ENCODE measurements around the gene FAM13C.

- TF ChIP-seq POLR2A (IDR thresholded peaks at IDR 0.05; ENCODE audit: low read depth, low read length) (no peak), POLR2AphosphoS5 (IDR thresholded peaks at IDR 0.05; ENCODE audit: low read depth, low read length) (no peak)
Observed at GRCh38 chr10:59325116-59325515, 37.2 kb downstream of the FAM13C start.
